GM12892 (cell line): ENCODE measurements around the gene OLFM2.

Experiments
- POLR2A ChIP-seq: IDR thresholded peaks from 2 replicates; pipeline ENCODE4 v1.6.1; 2011; ENCODE audit warnings: low read depth, low read length, control low read depth
- POLR2AphosphoS5 ChIP-seq: IDR thresholded peaks from 2 replicates; pipeline ENCODE4 v1.6.1; 2011; ENCODE audit warnings: low read depth, low read length, control low read depth

DNA sequence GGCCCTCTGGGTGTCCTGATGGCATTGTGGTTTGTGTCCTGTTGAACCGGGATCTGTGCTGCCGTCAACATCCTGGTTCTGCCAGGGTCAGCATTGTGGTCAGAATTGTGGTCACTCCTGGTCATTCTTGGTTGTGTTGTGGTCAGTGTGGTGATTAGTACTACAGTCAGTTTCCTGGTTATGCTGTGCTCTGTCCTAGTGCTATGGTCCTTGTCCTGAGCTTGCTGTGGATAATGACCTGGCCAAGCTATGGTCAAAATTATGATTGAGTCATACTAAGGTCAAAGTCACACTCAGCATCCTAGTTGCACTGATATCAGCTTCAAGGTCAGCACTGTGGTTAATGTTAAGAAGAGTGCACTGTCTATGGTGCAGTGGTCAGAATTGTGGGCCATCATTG lies 4.5 kb upstream of the OLFM2 start:
- TF ChIP-seq POLR2A: no peak
- TF ChIP-seq POLR2AphosphoS5: no peak
